Activated naive CD8-positive, alpha-beta T cell treated with anti-CD3 and anti-CD28 coated beads, Interleukin-2, amount 50 U/mL, for 16 hours (primary cell): ENCODE results near the gene CDKAL1.

Experiments
- DNase-seq: peaks from one replicate; pipeline ENCODE4 v3.0.0-alpha.2; 2020; ENCODE audit warnings: low read depth, low spot score

Gene CDKAL1

DNA sequence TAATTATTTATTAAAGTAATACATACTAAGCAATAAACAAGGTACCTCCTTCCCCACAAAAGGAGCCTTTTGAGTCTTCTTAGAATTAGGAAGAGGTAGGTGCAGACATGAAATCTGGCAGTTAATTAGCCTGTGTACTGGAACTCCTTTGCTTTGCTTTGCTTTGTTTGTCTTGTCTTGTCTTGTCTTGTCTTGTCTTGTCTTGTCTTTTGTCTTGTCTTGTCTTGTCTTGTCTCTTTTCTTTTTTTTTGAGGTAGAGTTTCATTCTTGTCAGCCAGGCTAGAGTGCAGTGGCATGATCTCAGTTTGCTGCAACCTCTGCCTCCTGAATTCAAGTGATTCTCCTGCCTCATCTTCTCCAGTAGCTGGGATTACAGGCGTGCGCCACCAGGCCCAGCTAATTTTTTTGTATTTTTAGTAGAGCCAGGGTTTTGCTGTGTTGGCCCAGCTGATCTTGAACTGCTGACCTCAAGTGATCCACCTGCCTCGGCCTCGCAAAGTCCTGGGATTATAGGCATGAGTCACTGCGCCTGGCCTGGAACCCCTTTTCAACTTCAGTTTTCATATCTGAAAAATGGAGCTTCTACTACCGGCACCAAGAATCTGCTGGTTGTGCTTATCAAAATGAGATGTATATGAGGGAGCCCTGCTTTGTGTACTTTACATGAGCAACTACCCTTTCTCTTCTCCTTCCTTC, 301.2 kb downstream of the CDKAL1 start:
- no peak for DNase-seq

DNA sequence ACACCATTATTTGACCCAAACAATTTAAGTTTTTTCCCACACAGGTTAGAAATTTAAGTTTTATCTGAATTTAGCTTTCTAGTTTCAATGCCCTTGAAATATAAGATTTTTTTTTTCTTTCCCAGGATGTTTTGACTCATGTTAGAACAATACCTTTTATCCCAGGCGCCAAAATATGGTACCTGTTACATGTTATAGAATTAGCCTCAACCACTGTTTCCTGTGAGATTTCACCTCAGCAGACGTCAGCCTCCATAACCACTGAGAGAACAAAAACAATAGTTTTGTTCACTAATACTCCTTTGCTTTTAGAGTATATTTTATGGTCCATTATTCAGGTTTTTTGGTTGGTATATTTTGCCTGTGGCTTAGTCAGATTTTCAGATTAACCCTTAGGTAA, 302.9 kb downstream of the CDKAL1 start:
- no peak for DNase-seq

DNA sequence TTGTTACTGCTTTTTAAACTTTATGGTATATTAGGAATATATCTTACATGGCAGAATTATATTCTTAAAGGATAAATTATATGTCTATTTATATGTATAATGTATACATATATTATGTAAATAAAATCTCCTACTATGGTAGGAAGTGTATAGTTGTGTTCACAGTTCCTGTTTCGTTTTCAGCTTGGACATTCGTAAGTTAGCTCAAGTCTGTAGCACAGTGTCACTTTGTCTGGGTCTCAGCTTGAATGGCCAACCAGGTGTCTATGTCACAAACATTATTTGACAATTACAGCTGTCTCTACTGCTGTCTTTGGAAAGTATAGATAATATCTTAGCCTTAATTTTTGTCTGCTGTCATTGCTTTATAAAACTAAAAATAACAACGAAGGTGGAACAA, 303.9 kb downstream of the CDKAL1 start:
- DNase-seq = no peak

DNA sequence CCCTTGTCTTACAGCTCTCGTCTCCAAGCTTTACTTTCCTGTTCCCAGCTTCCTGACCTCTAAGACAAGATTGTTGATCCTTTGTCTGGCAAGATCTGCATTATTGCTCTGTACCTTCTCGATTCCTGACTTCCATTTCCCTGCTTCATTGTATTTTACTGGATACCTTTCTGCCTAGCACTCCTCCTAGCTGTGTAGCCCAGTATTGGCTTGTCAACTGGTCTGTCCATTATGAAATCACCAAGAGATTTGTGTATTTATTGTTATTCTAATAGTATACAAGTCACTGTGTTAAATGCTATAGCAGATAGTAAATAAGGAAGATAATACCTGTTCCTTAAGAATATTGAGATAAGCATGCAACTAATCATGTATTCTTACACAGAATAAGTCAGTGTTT, 305.4 kb downstream of the CDKAL1 start:
- DNase-seq = no peak

DNA sequence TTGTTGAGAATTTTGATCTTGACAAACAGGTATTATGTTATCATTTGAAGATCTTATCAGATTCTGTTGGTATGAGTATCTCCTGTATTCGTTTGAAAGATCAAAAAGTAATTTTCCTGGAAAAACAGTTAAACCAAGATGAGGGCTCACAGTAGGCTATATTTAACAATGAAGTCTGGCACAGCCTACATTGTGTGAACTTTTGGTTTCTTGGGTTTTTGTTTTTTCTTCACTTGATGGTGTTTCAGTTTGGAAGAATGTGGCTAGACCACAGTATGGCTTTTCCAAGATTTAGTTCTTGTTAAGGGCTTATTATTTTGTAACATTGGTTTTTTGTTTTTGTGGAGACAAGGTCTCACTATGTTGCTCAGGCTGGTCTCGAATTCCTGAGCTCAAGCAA, 306.4 kb downstream of the CDKAL1 start:
- no peak for DNase-seq

DNA sequence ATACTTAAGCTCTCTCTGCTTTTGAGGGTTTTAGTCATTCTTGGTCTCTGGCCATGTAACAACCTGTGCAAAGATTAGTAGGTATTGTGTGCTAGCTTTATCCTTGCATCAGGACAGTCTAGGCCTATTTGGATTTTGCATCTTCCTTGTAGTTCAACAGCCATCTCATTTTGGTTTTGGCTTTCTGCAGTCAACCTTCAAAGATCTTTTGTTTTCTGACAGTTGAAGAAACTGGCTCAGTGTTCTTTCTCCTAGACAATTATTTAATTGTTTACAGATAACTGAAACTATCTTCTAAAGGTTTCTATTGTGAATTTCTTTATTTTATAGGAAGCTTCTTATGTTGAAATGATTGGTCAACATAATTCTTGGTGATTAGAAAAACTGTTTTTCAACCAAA, 307.5 kb downstream of the CDKAL1 start:
- DNase-seq = no peak

DNA sequence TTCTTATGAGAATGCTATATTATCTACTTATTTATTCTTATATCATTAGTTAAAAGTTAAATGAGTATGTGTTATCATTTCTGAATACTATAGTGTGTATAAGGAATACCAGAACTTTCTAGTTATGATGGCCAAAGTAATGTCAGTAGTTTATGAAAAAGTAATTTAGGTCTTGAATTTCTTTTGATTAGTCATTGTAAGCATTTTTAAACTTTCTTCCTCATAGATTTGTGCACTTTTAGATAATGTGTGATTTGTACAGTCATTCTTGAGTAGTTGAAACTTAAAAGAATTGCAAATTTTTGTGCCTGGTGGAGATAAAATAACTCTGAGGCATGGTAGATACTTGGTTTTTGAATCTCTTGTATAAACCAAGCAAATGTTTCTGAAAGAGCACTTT, 311.3 kb downstream of the CDKAL1 start:
- no peak for DNase-seq

DNA sequence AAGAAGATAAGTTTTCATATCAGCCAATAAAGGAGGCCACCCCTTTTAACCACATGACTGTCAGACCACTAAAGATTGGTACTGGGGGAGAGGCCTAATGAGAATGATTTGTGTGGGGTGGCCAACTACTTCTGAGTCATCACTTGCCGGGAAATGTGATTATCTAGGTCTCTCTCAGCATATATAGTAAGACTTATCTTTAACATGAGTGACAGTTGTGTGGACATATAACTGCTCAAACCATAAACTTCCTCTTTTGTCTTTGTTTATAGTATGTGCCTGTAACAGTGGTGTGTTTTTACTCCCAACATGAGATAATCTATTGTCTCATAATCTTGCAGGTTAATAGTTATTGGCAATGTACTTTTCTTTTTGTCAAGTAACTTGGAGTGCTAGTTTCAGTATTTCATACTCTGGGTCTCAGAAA, 312.4 kb downstream of the CDKAL1 start:
- DNase-seq = no peak

DNA sequence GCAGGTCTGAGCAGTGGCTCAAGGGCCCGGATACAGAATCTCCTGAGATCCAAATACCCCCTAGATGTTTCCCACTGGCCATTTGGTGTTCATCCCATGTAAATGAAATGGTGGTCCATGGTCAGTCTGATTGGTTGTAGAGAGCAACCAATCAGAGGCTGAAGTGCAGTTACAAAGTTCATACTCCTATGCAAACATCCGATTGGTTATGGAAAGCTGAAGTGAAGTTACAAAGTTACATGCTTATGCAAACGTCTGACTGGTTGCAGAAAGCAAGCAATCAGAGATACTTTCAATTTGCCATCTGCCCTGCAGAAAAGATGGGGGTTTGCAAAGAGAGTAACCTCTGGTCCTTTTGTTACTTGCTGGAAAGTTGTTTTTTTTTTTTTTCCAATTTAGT, 313.6 kb downstream of the CDKAL1 start:
- no peak for DNase-seq

DNA sequence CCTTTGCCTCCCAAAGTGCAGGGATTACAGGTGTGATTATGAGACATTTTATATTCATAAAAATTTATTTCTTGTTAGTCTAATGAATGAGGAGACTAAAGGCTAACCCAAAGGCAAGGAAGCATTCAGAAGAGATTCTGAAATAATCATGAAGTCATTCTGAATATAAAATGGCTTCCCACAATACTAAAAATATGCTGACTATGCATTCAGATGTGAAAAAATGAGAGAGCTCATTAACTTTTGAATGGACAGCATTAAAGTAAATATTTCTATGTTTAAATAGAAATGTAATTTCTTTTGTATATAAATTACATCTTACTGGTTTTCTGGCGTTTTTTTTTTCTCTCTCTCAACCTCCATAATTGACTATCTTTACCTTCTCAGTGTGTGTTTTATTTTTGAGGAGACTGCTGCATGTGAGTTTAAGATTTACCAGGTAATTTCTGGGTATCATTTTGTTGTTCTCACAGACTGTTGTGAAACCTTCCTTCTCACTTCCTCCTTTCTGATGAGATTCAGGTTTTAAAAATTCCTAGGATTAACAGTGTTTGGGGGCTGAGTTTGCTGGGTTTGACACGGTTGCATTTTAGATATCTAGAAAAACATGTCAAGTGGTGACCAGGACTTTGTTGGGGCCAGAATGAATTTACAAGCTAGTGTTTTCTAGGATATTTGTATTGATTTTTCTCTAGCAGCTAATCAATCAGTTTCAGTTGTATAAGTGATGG, 316.6 kb downstream of the CDKAL1 start:
- DNase-seq = no peak

DNA sequence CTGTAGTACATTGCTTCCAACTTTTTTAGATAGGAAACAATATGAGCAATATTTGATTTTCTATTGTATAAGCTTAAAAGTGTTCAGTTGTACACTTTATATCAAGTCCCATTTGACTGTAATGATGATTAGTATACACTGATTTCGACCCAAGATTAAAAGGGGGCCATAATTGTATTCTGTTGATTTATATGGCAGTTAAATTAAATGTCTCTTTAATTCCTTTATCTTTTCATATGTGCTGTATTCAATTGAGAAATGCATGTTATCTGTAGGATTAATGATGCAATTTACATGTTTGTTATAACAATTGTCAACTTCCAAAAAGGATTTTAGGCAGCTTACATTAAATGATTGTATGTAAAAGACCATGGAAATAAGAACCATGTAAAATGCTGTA, 317.5 kb downstream of the CDKAL1 start:
- no peak for DNase-seq

DNA sequence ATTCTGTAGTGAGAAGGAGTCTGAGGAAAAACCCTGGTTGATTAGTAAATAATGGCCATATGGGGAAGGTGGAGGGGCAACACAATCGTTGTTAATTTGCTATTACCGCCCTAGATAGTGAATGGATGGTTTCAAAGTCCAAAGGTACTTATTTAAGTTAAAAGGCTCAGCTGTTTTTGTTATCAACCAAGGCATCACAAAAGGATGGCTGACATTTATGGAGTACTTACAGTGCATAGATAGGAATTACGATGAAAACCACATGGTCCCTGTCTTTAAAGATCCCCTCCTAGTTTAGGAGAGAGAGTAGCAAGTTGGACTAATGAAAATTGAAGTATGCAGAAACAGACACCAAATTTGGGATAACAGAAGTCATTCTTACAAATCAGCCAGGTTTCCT, 319.6 kb downstream of the CDKAL1 start:
- DNase-seq = no peak

DNA sequence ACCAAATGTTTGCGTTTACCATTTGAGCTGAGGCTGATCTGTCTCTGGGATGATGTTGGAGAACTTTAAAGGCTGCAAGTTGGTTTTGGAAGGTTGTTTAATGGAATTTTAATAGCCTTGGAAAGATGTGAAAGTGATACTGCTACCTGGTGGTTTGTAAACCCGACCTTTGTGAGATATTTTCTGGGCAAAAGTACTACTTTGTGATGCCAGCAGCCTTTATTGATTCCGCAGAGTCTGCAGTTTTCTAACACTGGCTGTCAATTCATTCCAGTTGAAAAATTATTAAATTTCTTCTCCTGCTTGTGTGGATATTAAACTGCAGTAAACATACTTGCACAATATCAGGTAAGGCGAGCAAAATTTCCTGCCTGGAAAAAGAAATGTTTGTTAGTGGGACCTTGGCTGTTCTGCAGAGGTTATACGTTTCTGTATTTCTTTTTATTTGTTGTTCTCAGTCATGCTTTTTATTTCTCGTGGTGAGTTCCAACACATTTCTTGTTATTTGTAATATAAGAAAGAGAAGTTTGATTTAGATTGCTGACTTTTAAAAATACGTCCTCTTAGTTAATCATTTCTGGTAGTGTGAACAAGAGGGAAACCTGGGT, 322.5 kb downstream of the CDKAL1 start:
- no peak for DNase-seq

DNA sequence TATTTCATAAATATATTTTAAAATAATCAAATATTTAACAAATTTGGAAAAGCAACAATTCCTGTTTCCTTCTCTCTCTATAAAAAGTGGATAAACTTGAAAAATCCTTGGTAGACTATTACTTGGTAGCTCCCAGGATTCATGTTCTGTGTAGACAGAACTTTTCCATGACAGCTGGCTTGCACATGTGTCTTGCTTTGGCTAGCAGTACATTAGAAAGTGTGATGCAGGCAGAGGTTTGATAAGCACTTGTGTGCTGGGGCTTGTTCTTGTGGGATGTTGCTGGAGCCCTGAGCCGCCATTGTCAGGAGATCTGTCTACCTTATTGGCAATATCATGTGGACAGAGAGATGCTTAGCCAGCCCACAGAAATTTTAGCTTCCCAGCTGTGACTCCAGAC, 327.2 kb downstream of the CDKAL1 start:
- no peak for DNase-seq

DNA sequence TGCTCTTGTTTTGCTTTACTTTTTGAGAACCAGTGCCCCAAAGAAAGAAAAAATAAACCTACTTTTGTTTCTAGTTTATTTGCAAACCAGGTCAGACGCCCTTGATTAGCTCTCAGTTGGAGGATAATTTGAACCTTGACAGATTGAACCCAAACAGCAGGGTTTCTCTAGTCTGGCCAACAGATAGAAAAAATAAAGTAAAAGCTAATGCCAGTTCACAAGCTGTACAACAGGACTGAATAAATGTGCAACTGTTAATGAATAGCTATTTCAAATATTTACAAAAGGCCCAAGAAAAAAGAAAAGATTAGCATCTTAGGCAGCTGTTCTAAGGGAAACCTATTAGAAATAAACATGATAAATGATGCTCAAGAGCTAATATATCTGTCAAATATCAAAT, 331.8 kb downstream of the CDKAL1 start:
- DNase-seq = no peak

DNA sequence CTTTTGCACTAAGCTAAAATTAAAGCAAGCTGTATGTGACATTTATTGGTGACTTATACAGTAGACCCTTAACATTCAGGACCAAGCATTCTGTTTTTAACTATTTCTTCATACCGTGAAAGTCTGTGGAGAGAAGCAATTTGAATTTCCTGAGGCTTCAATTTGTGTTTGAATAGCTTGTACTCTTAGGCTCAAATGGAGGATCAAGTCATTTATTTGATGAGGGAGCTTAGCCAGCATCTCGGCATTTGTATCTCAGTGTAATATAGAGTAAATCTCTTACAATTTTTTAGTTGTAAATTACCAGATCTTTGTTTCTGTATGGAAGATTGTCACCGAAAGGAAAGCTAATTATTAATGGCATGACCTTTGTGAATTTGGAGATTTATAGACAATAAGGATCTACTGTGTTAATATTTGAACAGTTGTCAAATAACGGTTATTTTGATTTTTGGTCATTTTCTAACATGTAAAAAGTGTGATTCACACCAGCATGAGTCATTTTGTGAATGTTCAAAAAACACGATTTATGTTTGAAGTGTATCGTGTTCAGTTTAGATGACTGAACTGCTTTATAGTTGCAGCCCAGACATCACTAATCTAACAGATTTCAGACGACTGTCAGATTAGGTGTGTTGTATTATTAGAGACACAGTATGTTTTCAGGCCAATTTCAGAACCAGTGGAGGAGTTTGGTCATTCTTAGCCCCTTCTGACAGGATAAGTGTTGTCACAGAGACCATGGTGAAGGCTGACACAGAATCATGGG, 332.9 kb downstream of the CDKAL1 start:
- DNase-seq = no peak

DNA sequence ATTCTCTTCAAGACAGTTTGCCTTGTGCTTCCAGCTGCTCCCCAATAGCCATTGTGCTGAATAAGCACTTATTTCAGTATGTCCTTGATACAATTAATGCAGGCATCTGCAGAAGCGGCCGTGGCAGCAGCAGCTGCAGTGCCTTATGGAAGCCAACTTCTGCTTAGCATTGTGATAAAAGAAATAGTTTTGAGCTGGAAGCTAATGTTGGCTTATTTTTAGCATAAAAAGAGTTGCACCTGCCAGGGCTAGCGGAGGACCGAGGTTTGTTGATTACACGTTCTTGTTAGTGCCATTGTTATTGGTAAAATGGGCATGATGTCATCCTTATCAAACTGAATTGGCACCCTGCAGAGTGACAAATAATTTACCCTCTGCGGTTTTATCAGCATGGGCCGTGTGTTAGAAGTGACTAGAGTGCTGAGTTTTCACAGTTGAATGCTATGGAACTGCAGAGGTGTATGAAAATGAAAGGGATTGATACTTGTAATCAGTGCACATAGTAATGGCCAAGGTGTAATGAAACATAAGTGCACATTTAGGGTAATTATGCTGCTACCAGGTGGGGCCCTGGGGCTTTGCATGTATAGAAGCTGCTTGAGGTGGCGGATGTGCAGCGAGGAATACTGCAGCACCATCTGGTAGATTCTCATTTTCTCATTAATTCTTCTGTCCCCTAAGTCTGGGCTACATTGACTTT, 334.3 kb downstream of the CDKAL1 start:
- DNase-seq = no peak

DNA sequence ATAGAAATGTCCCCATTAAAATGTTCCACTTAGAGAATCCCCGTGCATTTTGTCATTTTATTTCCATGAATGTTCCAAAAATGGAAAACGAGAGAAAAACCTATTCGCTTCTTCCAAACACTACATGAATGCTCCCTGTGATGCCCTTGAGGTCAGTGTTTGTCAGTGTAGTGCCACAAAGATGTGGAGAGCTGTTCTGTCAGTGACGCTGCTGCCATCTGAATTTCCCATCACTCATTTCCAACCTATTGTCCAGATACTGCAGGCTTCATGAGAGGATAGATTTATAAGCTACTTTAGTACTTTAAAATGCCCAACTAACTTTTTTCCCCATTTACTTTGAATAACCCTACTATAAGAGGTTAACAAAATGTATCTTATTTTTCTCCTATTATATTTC, 335.8 kb downstream of the CDKAL1 start:
- DNase-seq = no peak

DNA sequence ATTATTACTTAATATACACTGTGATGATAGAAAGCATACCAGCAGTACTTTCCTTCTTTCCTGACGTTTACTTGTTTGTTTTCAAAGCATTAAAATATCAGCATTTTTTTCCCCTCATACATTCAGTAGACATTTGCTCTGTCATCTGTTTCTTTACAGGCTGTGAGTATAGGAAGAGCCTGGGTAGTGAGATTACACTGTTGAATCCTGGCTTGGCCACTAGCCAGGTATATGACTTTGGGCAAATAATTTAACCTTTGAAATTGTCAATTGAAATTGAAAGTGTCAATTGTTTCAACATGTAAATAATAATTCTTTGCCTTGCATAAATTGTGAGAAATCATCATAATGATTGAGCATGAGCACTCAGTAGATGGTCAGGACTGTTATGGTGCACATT, 336.2 kb downstream of the CDKAL1 start:
- DNase-seq = no peak

DNA sequence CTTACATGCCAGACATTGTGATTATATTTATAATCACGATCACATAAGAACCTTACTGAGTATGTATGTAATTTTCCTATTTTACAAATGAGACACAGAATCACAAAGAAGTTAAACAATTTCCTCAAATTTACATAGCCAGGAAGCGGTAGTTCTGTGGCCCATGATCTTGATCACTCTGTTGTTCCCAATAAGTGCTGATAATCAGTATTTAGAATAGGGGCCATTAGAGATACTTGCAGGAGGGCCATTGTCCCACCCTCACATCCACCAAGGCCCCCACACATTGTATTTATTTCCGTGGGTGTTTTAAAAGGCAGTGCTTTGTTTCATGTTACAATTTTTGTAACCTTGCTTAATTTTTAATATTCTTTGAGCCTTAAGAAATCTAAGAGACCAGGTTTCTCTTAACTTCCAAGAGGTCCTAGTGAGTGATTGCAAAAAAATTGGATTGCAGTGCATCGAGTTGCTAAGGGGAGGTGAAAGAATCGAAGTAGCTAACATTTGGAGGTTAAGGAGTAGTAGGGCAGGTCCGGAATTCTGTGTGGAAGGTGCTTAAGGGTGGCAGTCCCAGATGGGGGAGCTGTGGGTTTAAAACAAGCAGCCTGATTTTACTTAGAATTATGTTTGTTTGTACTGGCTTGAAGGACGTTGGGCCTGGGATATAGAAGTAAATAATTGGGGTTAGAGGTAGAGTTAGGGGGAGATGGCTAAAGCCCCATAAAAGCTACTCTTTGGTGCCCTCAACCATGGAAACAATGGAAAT, 339.4 kb downstream of the CDKAL1 start:
- DNase-seq = no peak

DNA sequence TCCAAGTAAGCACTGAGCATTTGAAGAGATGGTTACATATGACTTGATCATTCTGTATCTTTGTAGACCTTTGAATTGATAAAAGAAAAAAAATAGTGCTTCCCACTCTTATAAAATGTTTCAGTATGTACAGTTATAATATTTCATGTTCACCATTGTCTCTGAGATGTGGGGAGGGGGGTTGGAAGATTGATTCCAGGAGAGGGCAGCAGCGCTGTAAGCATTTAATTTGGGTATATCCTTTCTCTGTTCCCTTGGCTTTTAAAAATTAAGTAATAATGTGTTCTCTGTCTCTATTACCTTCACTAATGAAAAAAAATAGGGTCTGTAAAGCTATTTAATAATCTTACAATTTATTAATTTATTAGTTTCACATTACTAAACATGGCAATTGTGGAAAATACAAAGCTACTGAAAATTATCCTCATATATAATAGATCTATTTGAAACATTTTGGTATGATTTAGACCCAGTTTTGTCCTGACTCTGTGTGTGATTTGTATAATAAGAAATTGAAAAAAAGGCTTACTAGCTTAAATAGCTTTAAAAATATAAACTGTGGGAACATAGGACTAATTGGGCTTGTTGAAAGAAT, 341.2 kb downstream of the CDKAL1 start:
- no peak for DNase-seq
